Measurements from ENCODE around the gene KRT32. TPM values are rescaled to one million over a fixed set of nuclear protein-coding genes. Genes with fewer than 3 reads are reported as not detected.

KRT32 gene
- total RNA-seq, 4 donors from 2014 or later: 0.46 to 11.6 TPM; not detected in 2

DNA sequence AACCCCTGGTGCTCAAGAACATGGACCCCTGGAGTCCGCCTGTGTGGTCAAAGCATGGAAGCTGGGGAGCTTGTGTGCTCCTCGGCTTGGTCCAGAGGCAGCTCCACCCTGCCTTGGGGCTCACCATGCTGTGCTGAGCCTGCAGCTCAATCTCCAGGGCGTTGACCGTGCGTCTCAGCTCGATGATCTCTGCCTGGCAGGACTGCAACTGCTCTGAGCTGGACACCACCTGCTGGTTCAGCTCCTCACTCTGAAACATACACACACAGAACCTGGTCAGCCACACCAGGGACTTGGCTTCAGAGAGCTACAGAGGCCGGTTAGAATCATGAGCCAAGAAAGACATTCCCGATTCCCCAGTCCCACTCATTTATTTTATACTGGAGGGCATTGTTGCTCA, 11.1 kb upstream of the KRT32 start:
- intact Hi-C loops (cut with DNase I; ENCODE audit: low total_unique reads): no loop called here
- 83 to 96% methylated on average over 4 to 8 of the region's 8 CpGs for WGBS, 2 donors
- no peak overlapping the region for H3K4me3 ChIP-seq (ENCODE audit: low read depth, poor library complexity, severe bottlenecking)
- no peak for TF ChIP-seq CTCF (IDR thresholded peaks at IDR 0.05)
- no peak for TF ChIP-seq POLR2A (IDR thresholded peaks at IDR 0.05)
- no peak for DNase-seq (ENCODE audit: low spot score in 2 of 2)

GRCh38 chr17:41476866-41477815, 10.0 kb upstream of the KRT32 start:
- intact Hi-C loops (cut with DNase I; ENCODE audit: low total_unique reads): no loop called here
- TF ChIP-seq CTCF (IDR thresholded peaks at IDR 0.05) (no peak), POLR2A (IDR thresholded peaks at IDR 0.05) (no peak)
- no peak overlapping the region for H3K4me3 ChIP-seq (ENCODE audit: low read depth, poor library complexity, severe bottlenecking)
- WGBS, 2 donors: 87 to 90% methylated on average over 22 of the region's 22 CpGs
- no peak for DNase-seq (ENCODE audit: low spot score in 2 of 2)

- TF ChIP-seq CTCF (IDR thresholded peaks at IDR 0.05): no peak
- TF ChIP-seq POLR2A (IDR thresholded peaks at IDR 0.05): no peak
- intact Hi-C loops (cut with DNase I; ENCODE audit: low total_unique reads): no loop called here
- 91 to 92% methylated on average over 4 of the region's 4 CpGs for WGBS, 2 donors
These were observed 8.2 kb upstream of the KRT32 start for GRCh38 chr17:41475421-41475820.

GRCh38 chr17:41474863-41475262, 7.7 kb upstream of the KRT32 start:
- WGBS, 2 donors: 66 to 72% methylated on average over 8 of the region's 8 CpGs
- intact Hi-C loops (cut with DNase I; ENCODE audit: low total_unique reads): no loop called here
- DNase-seq (ENCODE audit: low spot score in 2 of 2): no peak
- no peak for TF ChIP-seq CTCF (IDR thresholded peaks at IDR 0.05)
- TF ChIP-seq POLR2A (IDR thresholded peaks at IDR 0.05): no peak
- H3K4me3 ChIP-seq (ENCODE audit: low read depth, poor library complexity, severe bottlenecking): no peak overlapping the region

More at GRCh38 chr17:41475421-41475820, 8.2 kb upstream of the KRT32 start:
- no peak for DNase-seq (ENCODE audit: low spot score in 2 of 2)
- no peak overlapping the region for H3K4me3 ChIP-seq (ENCODE audit: low read depth, poor library complexity, severe bottlenecking)

- DNase-seq (ENCODE audit: low spot score in 2 of 2): no peak
- intact Hi-C loops (cut with DNase I; ENCODE audit: low total_unique reads): no loop called here
- H3K4me3 ChIP-seq (ENCODE audit: low read depth, poor library complexity, severe bottlenecking): no peak overlapping the region
- TF ChIP-seq CTCF (IDR thresholded peaks at IDR 0.05): no peak
These were observed 1.2 kb upstream of the KRT32 start for GRCh38 chr17:41468346-41468745.

Data from lower leg skin (tissue), 4 donors.